Measurements from ENCODE around the gene SELENON. TPM values are rescaled to one million over a fixed set of nuclear protein-coding genes. Genes with fewer than 3 reads are reported as not detected.

Gene SELENON
- 10 to 100 TPM; 84.6 to 92.8 (median 88.8) TPM for polyA plus RNA-seq (ENCODE audit: insufficient read length in 4 of 4)

- no peak for DNase-seq (ENCODE audit: low read depth in 4 of 4, low spot score in 3 of 4)
Measured at GRCh38 chr1:25799935-25800702, at the start of gene SELENON. SELENON (plus strand) TSS chr1:25800193; CDS start chr1:25800231, 38 bp downstream.

GRCh38 chr1:25750923-25751605 is 48.9 kb upstream of the SELENON start:
- no peak for DNase-seq (ENCODE audit: low read depth in 4 of 4, low spot score in 3 of 4)

GRCh38 chr1:25754470-25755181 is 45.4 kb upstream of the SELENON start:
- DNase-seq (ENCODE audit: low read depth in 4 of 4, low spot score in 3 of 4): no peak

GRCh38 chr1:25755475-25756125 is 44.4 kb upstream of the SELENON start:
- DNase-seq (ENCODE audit: low read depth in 4 of 4, low spot score in 3 of 4): no peak

- DNase-seq (ENCODE audit: low read depth in 4 of 4, low spot score in 3 of 4): no peak
Measured at GRCh38 chr1:25756215-25756614, 43.8 kb upstream of the SELENON start.

- DNase-seq (ENCODE audit: low read depth in 4 of 4, low spot score in 3 of 4): no peak
Measured at GRCh38 chr1:25757151-25757845, 42.7 kb upstream of the SELENON start.

- DNase-seq (ENCODE audit: low read depth in 4 of 4, low spot score in 3 of 4): no peak
Measured at GRCh38 chr1:25757846-25758185, 42.2 kb upstream of the SELENON start.

GRCh38 chr1:25758466-25759070 is 41.4 kb upstream of the SELENON start:
- no peak for DNase-seq (ENCODE audit: low read depth in 4 of 4, low spot score in 3 of 4)

- no peak for DNase-seq (ENCODE audit: low read depth in 4 of 4, low spot score in 3 of 4)
Measured at GRCh38 chr1:25760122-25760719, 39.8 kb upstream of the SELENON start.

- no peak for DNase-seq (ENCODE audit: low read depth in 4 of 4, low spot score in 3 of 4)
Measured at GRCh38 chr1:25760871-25761270, 39.1 kb upstream of the SELENON start.

- DNase-seq (ENCODE audit: low read depth in 4 of 4, low spot score in 3 of 4): no peak
Measured at GRCh38 chr1:25763493-25763892, 36.5 kb upstream of the SELENON start.

GRCh38 chr1:25765136-25765922 is 34.7 kb upstream of the SELENON start:
- DNase-seq (ENCODE audit: low read depth in 4 of 4, low spot score in 3 of 4): no peak

GRCh38 chr1:25765923-25766589 is 33.9 kb upstream of the SELENON start:
- DNase-seq (ENCODE audit: low read depth in 4 of 4, low spot score in 3 of 4): no peak

- DNase-seq (ENCODE audit: low read depth in 4 of 4, low spot score in 3 of 4): no peak
Measured at GRCh38 chr1:25766721-25767436, 33.1 kb upstream of the SELENON start.

GRCh38 chr1:25767437-25767770 is 32.6 kb upstream of the SELENON start:
- DNase-seq (ENCODE audit: low read depth in 4 of 4, low spot score in 3 of 4): no peak

GRCh38 chr1:25768999-25769398 is 31.0 kb upstream of the SELENON start:
- no peak for DNase-seq (ENCODE audit: low read depth in 4 of 4, low spot score in 3 of 4)

GRCh38 chr1:25769625-25770383 is 30.2 kb upstream of the SELENON start:
- DNase-seq (ENCODE audit: low read depth in 4 of 4, low spot score in 3 of 4): no peak
